Tibial artery (tissue), 4 donors: ENCODE data around the gene ELP5.

Experiments
- DNase-seq, 2 donors: peaks; one replicate each; pipeline ENCODE4 v3.0.0-alpha.2; 2019
- H3K27ac ChIP-seq, 2 donors: fragments of 200-600 bp; sonication (generic) in 1 of 2; 1 replicate in 1 of 2; 2 replicates in 1 of 2; pipeline ENCODE4 v1.5.1; 2018 to 2019; ENCODE audit warnings: mild to moderate bottlenecking in 1 of 2
- H3K27me3 ChIP-seq, 2 donors: fragments of 200-600 bp; sonication (generic) in 1 of 2; one replicate each; pipeline versions ENCODE4 v1.5.1 to v1.6.0; 2016 to 2019
- H3K36me3 ChIP-seq, 3 donors: fragments of 200-600 bp; sonication (generic) in 2 of 3; one replicate each; pipeline ENCODE4 v1.5.1; 2016 to 2019; ENCODE audit warnings: mild to moderate bottlenecking in 2 of 3
- H3K4me1 ChIP-seq, 4 donors: fragments of 200-600 bp; sonication (generic) in 2 of 4; 1 replicate in 3 of 4; 2 replicates in 1 of 4; pipeline ENCODE4 v1.5.1; 2016 to 2019
- H3K4me3 ChIP-seq, 2 donors: fragments of 200-600 bp; sonication (generic) in 1 of 2; 1 replicate in 1 of 2; 2 replicates in 1 of 2; pipeline ENCODE4 v1.5.1; 2018 to 2019; ENCODE audit warnings: mild to moderate bottlenecking in 2 of 2
- H3K9me3 ChIP-seq, 3 donors: fragments of 200-600 bp; sonication (generic) in 1 of 3; one replicate each; pipeline ENCODE4 v1.5.1; 2016 to 2019
- CTCF ChIP-seq, 2 experiments: fragments of 200-600 bp in 1 of 2; fragments of 450-650 bp in 1 of 2; IDR thresholded peaks; one replicate each; pipeline ENCODE4 v1.5.1; 2017 to 2019; ENCODE audit warnings: antibody characterized with exemption in 2 of 2, mild to moderate bottlenecking in 1 of 2, moderate library complexity in 1 of 2
- intact Hi-C: fragments of 100-400 bp; cut with DNase I; formaldehyde crosslinking; loops from one replicate; pipeline ENCODE4 v1.15.0; 2023; ENCODE audit warnings: low total_unique reads

ELP5 gene

GRCh38 chr17:7224110-7224509, 27.9 kb upstream of the ELP5 start:
- Histone ChIP-seq H3K27ac (no peak overlapping the region), H3K4me1 (peaks cover 0 to 30% (median 20%) of the 10 kb centered on the region in 4 donors), H3K9me3 (no peaks in the 10 kb centered on the region), H3K4me3 (no peak overlapping the region), H3K36me3 (peaks cover 43 to 82% (median 66%) of the 10 kb centered on the region in 3 donors), H3K27me3 (no peaks in the 10 kb centered on the region)
- no peak for DNase-seq
- TF ChIP-seq CTCF (IDR thresholded peaks at IDR 0.05): no peak
- intact Hi-C loops: no loop called here

- TF ChIP-seq CTCF (IDR thresholded peaks at IDR 0.05): no peak
- H3K36me3 ChIP-seq: peaks cover 47 to 88% (median 72%) of the 10 kb centered on the region in 3 donors
- H3K4me3 ChIP-seq: no peak overlapping the region
- intact Hi-C loops: no loop called here
- H3K27me3 ChIP-seq: no peaks in the 10 kb centered on the region
- H3K27ac ChIP-seq: no peak overlapping the region
- H3K9me3 ChIP-seq: no peaks in the 10 kb centered on the region
- peaks cover 0 to 25% (median 15%) of the 10 kb centered on the region in 4 donors for H3K4me1 ChIP-seq
- no peak for DNase-seq
These were observed 27.3 kb upstream of the ELP5 start for GRCh38 chr17:7224661-7225111.

- TF ChIP-seq CTCF (IDR thresholded peaks at IDR 0.05): no peak
- DNase-seq: no peak
- Histone ChIP-seq H3K36me3 (peaks cover 54 to 98% (median 82%) of the 10 kb centered on the region in 3 donors), H3K4me1 (peaks cover 0 to 17% (median 9%) of the 10 kb centered on the region in 4 donors), H3K9me3 (no peaks in the 10 kb centered on the region), H3K4me3 (no peak overlapping the region), H3K27me3 (no peaks in the 10 kb centered on the region), H3K27ac (no peak overlapping the region)
- intact Hi-C loops: no loop called here
These were observed 26.2 kb upstream of the ELP5 start for GRCh38 chr17:7225711-7226331.

- Histone ChIP-seq H3K27ac (no peak overlapping the region), H3K4me1 (peaks cover 0 to 16% (median 3%) of the 10 kb centered on the region in 4 donors), H3K27me3 (no peaks in the 10 kb centered on the region), H3K9me3 (no peaks in the 10 kb centered on the region), H3K4me3 (no peak overlapping the region), H3K36me3 (peaks cover 54 to 87% (median 82%) of the 10 kb centered on the region in 3 donors)
- no peak for DNase-seq
- TF ChIP-seq CTCF (IDR thresholded peaks at IDR 0.05): no peak
- intact Hi-C loops: no loop called here
These were observed 25.0 kb upstream of the ELP5 start for GRCh38 chr17:7226721-7227710.

GRCh38 chr17:7228920-7229319, 23.1 kb upstream of the ELP5 start:
- H3K36me3 ChIP-seq: peaks cover 49 to 68% (median 65%) of the 10 kb centered on the region in 3 donors

More at GRCh38 chr17:7228920-7229319, 23.1 kb upstream of the ELP5 start:
- H3K27me3 ChIP-seq: no peaks in the 10 kb centered on the region
- peaks cover 0 to 30% (median 19%) of the 10 kb centered on the region in 4 donors for H3K4me1 ChIP-seq
- TF ChIP-seq CTCF (IDR thresholded peaks at IDR 0.05): no peak
- intact Hi-C loops: no loop called here
- no peak overlapping the region for H3K27ac ChIP-seq
- no peaks in the 10 kb centered on the region for H3K9me3 ChIP-seq
- DNase-seq: no peak
- no peak overlapping the region for H3K4me3 ChIP-seq
